Natural killer cell treated with Interleukin-12 subunit alpha and Interleukin-12 subunit beta and Interleukin-15 and Interleukin-18, amount 100 ng/mL, for 72 hours (primary cell): ENCODE data around the gene ABCF3. TPM values are rescaled to one million over a fixed set of nuclear protein-coding genes. Genes with fewer than 3 reads are reported as not detected.

Source experiments
- ATAC-seq, 2 donors: fragments of 150-1000 bp; cut with Tn5 transposase in 1 of 2; sonication (Bioruptor Pico), chemical (Tn5 transposase) in 1 of 2; 2 replicates each; pipeline ENCODE4 v1.10.0; 2021
- DNase-seq: peaks from one replicate; pipeline ENCODE4 v3.0.0; 2022; ENCODE audit warnings: low spot score
- H3K27ac Mint-ChIP-seq, 2 donors: 1 replicate in 1 of 2; 2 replicates in 1 of 2; pipeline ENCODE4 v1.8.0; 2022; ENCODE audit warnings: mixed read lengths in 2 of 2, mild to moderate bottlenecking in 1 of 2, moderate library complexity in 1 of 2
- H3K27me3 Mint-ChIP-seq, 2 donors: 1 replicate in 1 of 2; 2 replicates in 1 of 2; pipeline ENCODE4 v1.8.0; 2022; ENCODE audit warnings: mixed read lengths in 2 of 2
- H3K36me3 Mint-ChIP-seq: one replicate; pipeline ENCODE4 v1.8.0; 2022; ENCODE audit warnings: mixed read lengths
- H3K4me1 Mint-ChIP-seq, 2 donors: 1 replicate in 1 of 2; 2 replicates in 1 of 2; pipeline ENCODE4 v1.8.0; 2022; ENCODE audit warnings: low read depth in 2 of 2, mixed read lengths in 2 of 2, mild to moderate bottlenecking in 1 of 2
- H3K4me3 Mint-ChIP-seq: one replicate; pipeline ENCODE4 v1.8.0; 2022; ENCODE audit warnings: mixed read lengths
- H3K9me3 Mint-ChIP-seq: 2 replicates; pipeline ENCODE4 v1.8.0; 2022; ENCODE audit warnings: mixed read lengths
- total RNA-seq, 2 donors: library from RNA; stranded (reverse); gene quantifications; one replicate each; pipeline ENCODE4 v1.2.3, GENCODE V29; 2022

ABCF3 gene
- total RNA-seq, 2 donors from 2014 or later, result 102 to 144 TPM

DNA sequence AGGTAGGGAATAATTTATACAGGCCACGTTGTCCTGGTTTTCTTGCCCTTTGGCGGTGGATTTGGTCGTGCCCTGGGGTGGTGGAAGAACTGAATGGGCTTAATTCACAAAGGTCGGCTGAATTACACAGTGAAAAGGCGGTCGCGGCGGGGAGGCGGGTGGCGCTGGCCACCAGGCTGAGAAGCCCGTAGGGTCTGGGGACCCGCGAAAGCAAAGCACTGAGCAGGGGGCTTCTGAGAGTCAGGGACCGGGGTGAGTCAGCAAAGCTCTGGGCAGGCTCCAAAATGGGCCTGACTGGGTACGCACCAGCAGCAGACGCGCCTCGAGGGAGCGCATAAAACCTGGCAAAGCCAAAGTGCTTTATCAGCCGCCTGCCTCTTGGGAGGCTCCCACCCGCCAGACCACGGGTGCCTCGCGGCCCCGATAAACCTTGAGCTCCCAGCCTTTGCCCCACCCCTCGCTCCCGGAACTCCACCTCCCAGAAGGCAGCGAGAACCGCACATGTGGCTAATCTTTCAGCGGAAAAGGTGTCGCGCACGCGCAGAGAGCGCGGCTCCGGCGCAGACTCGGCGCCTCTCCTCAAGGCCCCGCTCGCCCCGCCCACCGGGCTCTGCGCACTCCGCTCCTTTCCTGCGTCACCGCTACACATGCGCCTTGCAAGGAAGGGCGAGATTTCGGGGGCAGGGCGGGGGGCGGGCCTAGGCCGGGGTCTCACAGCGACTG is 377 bp upstream of the ABCF3 start:
- DNase-seq, result peak; percentile 99
- peak; percentile 94 to 96 for ATAC-seq
- H3K4me3 Mint-ChIP-seq, result peak overlapping the region; percentile 98
- H3K27ac Mint-ChIP-seq, result peak overlapping the region; percentile 79 to 95
- no peaks in the 10 kb centered on the region for H3K9me3 Mint-ChIP-seq
- H3K4me1 Mint-ChIP-seq, result peaks cover 39 to 41% of the 10 kb centered on the region in 2 donors
- H3K27me3 Mint-ChIP-seq, result no peaks in the 10 kb centered on the region
- peaks cover 25% of the 10 kb centered on the region for H3K36me3 Mint-ChIP-seq

GRCh38 chr3:184186902-184187207 is 856 bp downstream of the ABCF3 start:
- Mint-ChIP-seq H3K4me3 (peak overlapping the region; percentile 98), H3K27ac (peak overlapping the region; percentile 79 to 95), H3K36me3 (peaks cover 25% of the 10 kb centered on the region), H3K9me3 (no peaks in the 10 kb centered on the region), H3K4me1 (peaks cover 39 to 41% of the 10 kb centered on the region in 2 donors), H3K27me3 (no peaks in the 10 kb centered on the region)
- no peak for ATAC-seq
- DNase-seq, result no peak

GRCh38 chr3:184188080-184188479 is 2.1 kb downstream of the ABCF3 start:
- Mint-ChIP-seq H3K4me1 (peaks cover 39 to 41% of the 10 kb centered on the region in 2 donors), H3K27me3 (no peaks in the 10 kb centered on the region), H3K9me3 (no peaks in the 10 kb centered on the region), H3K4me3 (peak overlapping the region; percentile 98), H3K36me3 (peaks cover 30% of the 10 kb centered on the region), H3K27ac (peak overlapping the region in 1 of 2 donors; percentile 95)
- no peak for ATAC-seq
- no peak for DNase-seq

DNA sequence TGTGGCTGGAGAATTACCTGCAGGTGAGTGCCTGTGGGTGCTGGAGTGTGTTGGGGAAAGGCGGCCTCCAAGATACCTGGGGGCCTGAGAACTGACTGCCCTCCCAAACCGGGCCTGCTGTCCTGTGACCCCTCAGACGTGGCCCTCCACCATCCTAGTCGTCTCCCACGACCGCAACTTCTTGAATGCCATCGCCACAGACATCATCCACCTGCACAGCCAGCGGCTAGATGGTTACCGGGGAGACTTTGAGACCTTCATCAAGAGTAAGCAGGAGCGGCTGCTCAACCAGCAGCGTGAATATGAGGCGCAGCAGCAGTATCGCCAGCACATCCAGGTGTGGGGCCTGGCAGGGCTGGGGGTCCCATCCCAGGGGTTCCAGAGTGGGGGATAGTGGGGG is 3.4 kb downstream of the ABCF3 start:
- Mint-ChIP-seq H3K27me3 (no peaks in the 10 kb centered on the region), H3K36me3 (peaks cover 32% of the 10 kb centered on the region), H3K27ac (no peak overlapping the region), H3K9me3 (no peaks in the 10 kb centered on the region), H3K4me1 (peaks cover 41 to 42% of the 10 kb centered on the region in 2 donors), H3K4me3 (no peak overlapping the region)
- ATAC-seq (no peak), DNase-seq (no peak)

DNA sequence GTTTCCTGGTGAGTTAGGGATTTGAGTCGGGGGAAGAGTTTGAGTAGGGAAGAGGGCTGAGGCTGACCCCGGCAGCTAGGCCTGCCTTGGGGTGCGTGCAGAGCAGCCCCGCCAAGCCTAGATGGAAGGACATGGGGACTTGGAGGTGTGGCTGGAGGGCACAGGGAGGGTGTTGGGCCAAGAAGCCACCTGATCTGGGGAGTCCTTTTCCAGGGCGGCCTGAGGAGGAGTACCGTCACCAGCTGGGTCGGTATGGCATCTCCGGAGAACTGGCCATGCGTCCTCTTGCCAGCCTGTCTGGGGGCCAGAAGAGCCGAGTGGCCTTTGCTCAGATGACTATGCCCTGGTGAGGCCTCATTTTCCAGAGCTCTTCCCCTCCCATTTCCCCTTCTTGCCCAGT is 6.9 kb downstream of the ABCF3 start:
- Mint-ChIP-seq H3K4me3 (no peak overlapping the region), H3K9me3 (no peaks in the 10 kb centered on the region), H3K27me3 (no peaks in the 10 kb centered on the region), H3K27ac (no peak overlapping the region), H3K36me3 (peaks cover 25% of the 10 kb centered on the region), H3K4me1 (peaks cover 15 to 19% of the 10 kb centered on the region in 2 donors)
- DNase-seq (no peak), ATAC-seq (no peak)

DNA sequence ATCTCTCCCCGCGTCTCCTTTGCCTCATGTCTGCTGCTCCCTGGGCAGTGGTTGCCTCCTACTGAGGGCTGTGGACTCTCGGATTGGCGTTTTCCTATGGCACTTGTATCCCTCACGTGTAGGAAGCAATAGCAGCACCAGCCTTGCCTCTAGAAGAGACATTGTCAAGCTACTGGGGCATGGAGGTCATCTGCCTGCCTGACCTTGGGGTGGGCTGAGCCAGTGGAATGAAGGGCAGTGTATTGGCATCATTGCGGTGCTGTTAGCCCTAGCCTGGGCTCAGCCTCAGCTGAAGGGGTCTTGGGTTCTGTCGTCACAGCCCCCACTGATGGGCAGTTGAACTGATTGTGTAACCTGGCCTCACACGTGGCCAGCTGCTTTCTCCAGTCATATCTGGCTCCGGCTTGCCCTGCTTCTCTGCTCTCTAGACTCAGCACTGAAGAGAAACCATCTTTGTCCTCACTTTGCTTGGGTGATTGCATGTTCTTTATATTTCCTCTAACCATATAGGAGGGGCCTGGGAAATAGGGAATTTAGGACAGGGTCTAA is 8.1 kb downstream of the ABCF3 start:
- Mint-ChIP-seq H3K9me3 (no peaks in the 10 kb centered on the region), H3K27me3 (no peaks in the 10 kb centered on the region), H3K4me3 (no peak overlapping the region), H3K36me3 (peaks cover 22% of the 10 kb centered on the region), H3K27ac (no peak overlapping the region), H3K4me1 (peaks cover 5 to 8% of the 10 kb centered on the region in 2 donors)
- DNase-seq (no peak), ATAC-seq (no peak)

GRCh38 chr3:184196536-184196935 is 10.5 kb downstream of the ABCF3 start:
- Mint-ChIP-seq H3K4me3 (no peak overlapping the region), H3K9me3 (no peaks in the 10 kb centered on the region), H3K36me3 (peaks cover 13% of the 10 kb centered on the region), H3K4me1 (peaks cover 0 to 3% of the 10 kb centered on the region in 2 donors), H3K27me3 (no peaks in the 10 kb centered on the region), H3K27ac (no peak overlapping the region)
- DNase-seq (no peak), ATAC-seq (no peak)

GRCh38 chr3:184198509-184198908 is 12.5 kb downstream of the ABCF3 start:
- Mint-ChIP-seq H3K27me3 (no peaks in the 10 kb centered on the region), H3K36me3 (peaks cover 8% of the 10 kb centered on the region), H3K9me3 (no peaks in the 10 kb centered on the region), H3K27ac (no peak overlapping the region), H3K4me3 (no peak overlapping the region), H3K4me1 (no peaks in the 10 kb centered on the region)
- no peak for DNase-seq
- ATAC-seq, result peak in 1 of 2 donors; percentile 12

- no peak for DNase-seq
- Mint-ChIP-seq H3K36me3 (no peaks in the 10 kb centered on the region), H3K27ac (no peak overlapping the region), H3K4me1 (no peaks in the 10 kb centered on the region), H3K27me3 (peaks cover 4 to 6% of the 10 kb centered on the region in 2 donors), H3K9me3 (no peaks in the 10 kb centered on the region), H3K4me3 (no peak overlapping the region)
- no peak for ATAC-seq
Observed at GRCh38 chr3:184200825-184201224, 14.8 kb downstream of the ABCF3 start.

- Mint-ChIP-seq H3K36me3 (no peaks in the 10 kb centered on the region), H3K4me3 (no peak overlapping the region), H3K9me3 (no peaks in the 10 kb centered on the region), H3K27me3 (peaks cover 15 to 20% of the 10 kb centered on the region in 2 donors), H3K27ac (no peak overlapping the region), H3K4me1 (no peaks in the 10 kb centered on the region)
- peak in 1 of 2 donors; percentile 50 for ATAC-seq
- DNase-seq, result no peak
Observed at GRCh38 chr3:184203526-184203925, 17.5 kb downstream of the ABCF3 start.

DNA sequence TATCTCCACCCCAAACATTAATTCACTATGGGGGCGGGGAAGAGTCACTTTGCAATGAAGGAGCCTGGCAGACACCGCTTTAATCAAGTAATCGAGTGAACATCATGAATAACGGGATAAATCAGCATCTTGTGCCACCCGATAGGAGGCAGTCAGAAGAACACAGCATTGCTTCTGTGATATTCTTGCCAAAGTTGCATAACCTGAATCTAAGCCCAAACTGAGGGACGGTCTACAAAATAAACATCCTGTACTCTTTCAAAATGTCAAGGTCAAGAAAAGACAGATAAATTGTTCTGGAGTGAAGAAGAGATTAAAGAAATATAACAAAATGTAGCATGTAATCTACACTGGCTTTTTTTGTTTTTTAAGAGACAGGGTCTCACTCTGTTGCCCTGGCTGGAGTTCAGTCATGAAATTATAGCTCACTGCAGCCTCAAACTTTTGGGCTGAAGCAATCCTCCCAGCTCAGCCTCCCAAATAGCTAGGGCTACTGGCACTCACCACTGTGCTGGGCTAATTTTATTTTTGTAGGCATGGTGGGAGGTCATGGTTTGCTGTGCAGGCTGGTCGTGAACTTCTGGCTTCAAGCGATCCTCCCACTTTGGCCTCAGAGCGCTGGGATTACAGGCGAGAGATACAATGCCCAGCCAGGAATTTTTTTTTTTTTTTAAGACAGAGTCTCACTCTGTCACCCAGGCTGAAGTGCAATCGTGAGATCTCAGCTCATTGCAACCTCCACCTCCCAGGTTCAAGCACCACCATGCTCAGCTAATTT is 23.3 kb downstream of the ABCF3 start:
- Mint-ChIP-seq H3K9me3 (no peaks in the 10 kb centered on the region), H3K36me3 (no peaks in the 10 kb centered on the region), H3K4me1 (no peaks in the 10 kb centered on the region), H3K4me3 (no peak overlapping the region), H3K27me3 (peaks cover 20 to 26% of the 10 kb centered on the region in 2 donors), H3K27ac (no peak overlapping the region)
- ATAC-seq (no peak), DNase-seq (no peak)

- Mint-ChIP-seq H3K9me3 (no peaks in the 10 kb centered on the region), H3K27ac (no peak overlapping the region)
Observed at GRCh38 chr3:184211297-184211696, 25.3 kb downstream of the ABCF3 start.

GRCh38 chr3:184211718-184212117 is 25.7 kb downstream of the ABCF3 start:
- no peak overlapping the region for H3K4me3 Mint-ChIP-seq
- peaks cover 12 to 18% of the 10 kb centered on the region in 2 donors for H3K27me3 Mint-ChIP-seq
- no peaks in the 10 kb centered on the region for H3K36me3 Mint-ChIP-seq
- no peak overlapping the region for H3K27ac Mint-ChIP-seq
- H3K4me1 Mint-ChIP-seq, result no peaks in the 10 kb centered on the region
- H3K9me3 Mint-ChIP-seq, result no peaks in the 10 kb centered on the region
- ATAC-seq (no peak), DNase-seq (no peak)

More at GRCh38 chr3:184211297-184211696, 25.3 kb downstream of the ABCF3 start:
- Mint-ChIP-seq H3K36me3 (no peaks in the 10 kb centered on the region), H3K4me1 (no peaks in the 10 kb centered on the region), H3K4me3 (no peak overlapping the region), H3K27me3 (peaks cover 16 to 23% of the 10 kb centered on the region in 2 donors)
- ATAC-seq (no peak), DNase-seq (no peak)

DNA sequence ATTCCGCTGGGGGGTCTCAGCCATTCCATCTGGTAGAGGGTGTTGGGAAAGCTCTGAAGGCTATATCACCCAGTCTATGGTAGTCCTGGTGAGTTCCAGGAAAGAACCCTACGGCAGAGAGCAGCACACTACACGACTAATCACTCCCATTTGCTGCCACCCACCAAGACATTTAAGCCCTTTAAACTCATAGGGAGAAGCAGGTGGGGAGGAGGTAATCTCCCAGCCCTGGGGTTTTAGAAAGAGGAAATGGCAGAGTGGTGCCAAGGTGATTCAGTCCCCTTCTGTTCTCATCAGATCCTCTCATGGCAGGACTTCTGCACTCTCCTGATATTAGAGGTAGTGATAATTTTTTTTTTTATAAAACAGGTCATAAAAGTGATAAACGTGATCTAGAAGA is 32.8 kb downstream of the ABCF3 start:
- no peak overlapping the region for H3K4me3 Mint-ChIP-seq
- no peaks in the 10 kb centered on the region for H3K36me3 Mint-ChIP-seq
- no peak overlapping the region for H3K27ac Mint-ChIP-seq
- H3K9me3 Mint-ChIP-seq, result no peaks in the 10 kb centered on the region
- H3K27me3 Mint-ChIP-seq, result peaks cover 13 to 18% of the 10 kb centered on the region in 2 donors
- DNase-seq (no peak), ATAC-seq (no peak)
- H3K4me1 Mint-ChIP-seq, result no peaks in the 10 kb centered on the region
